Progenitor cell of endocrine pancreas (in vitro differentiated cells): ENCODE measurements around the gene MYH15. TPM values are rescaled to one million over a fixed set of nuclear protein-coding genes. Genes with fewer than 3 reads are reported as not detected.

Experiments
- DNase-seq: peaks from one replicate; pipeline ENCODE4 v3.0.0; 2021; ENCODE audit warnings: low spot score; ENCODE audit not compliant: unreplicated experiment
- H3K27ac Mint-ChIP-seq: 2 replicates; pipeline ENCODE4 v1.8.0; 2021; ENCODE audit warnings: mild to moderate bottlenecking, moderate library complexity, mixed read lengths
- H3K27me3 Mint-ChIP-seq: 2 replicates; pipeline ENCODE4 v1.8.0; 2021; ENCODE audit warnings: mixed read lengths
- H3K36me3 Mint-ChIP-seq: 2 replicates; pipeline ENCODE4 v1.8.0; 2022; ENCODE audit warnings: mixed read lengths; ENCODE audit not compliant: insufficient read depth
- H3K4me1 Mint-ChIP-seq: 2 replicates; pipeline ENCODE4 v1.8.0; 2021; ENCODE audit warnings: low read depth, mixed read lengths
- H3K4me3 Mint-ChIP-seq: 2 replicates; pipeline ENCODE4 v1.8.0; 2021; ENCODE audit warnings: low read depth, mild to moderate bottlenecking, moderate library complexity, mixed read lengths
- H3K9me3 Mint-ChIP-seq: 2 replicates; pipeline ENCODE4 v1.8.0; 2021; ENCODE audit warnings: low read depth, mixed read lengths
- CTCF ChIP-seq: fragments of 200-600 bp; sonication (generic); IDR thresholded peaks from one replicate; pipeline ENCODE4 v1.5.0; 2021; ENCODE audit warnings: antibody characterized with exemption, mild to moderate bottlenecking; ENCODE audit not compliant: unreplicated experiment
- total RNA-seq: library from RNA; stranded (reverse); gene quantifications from 2 replicates; pipeline ENCODE4 v1.2.1, GENCODE V29; 2021

Gene MYH15
- total RNA-seq, 1 donor from 2014 or later: 0.96 TPM

- TF ChIP-seq CTCF: no peak
- Mint-ChIP-seq H3K9me3 (peaks cover 18% of the 10 kb centered on the region), H3K27me3 (no peaks in the 10 kb centered on the region), H3K36me3 (peaks cover 5% of the 10 kb centered on the region), H3K27ac (no peak overlapping the region), H3K4me1 (no peaks in the 10 kb centered on the region), H3K4me3 (no peak overlapping the region)
- DNase-seq: no peak
Measured at GRCh38 chr3:108448593-108448992, 61.8 kb downstream of the MYH15 start.

GRCh38 chr3:108447096-108447847, 63.1 kb downstream of the MYH15 start:
- Mint-ChIP-seq H3K9me3 (peaks cover 18% of the 10 kb centered on the region), H3K36me3 (peaks cover 5% of the 10 kb centered on the region), H3K4me3 (no peak overlapping the region), H3K27me3 (no peaks in the 10 kb centered on the region), H3K27ac (no peak overlapping the region), H3K4me1 (peaks cover 2% of the 10 kb centered on the region)
- TF ChIP-seq CTCF: no peak
- no peak for DNase-seq

- Mint-ChIP-seq H3K9me3 (peaks cover 11% of the 10 kb centered on the region), H3K36me3 (peaks cover 4% of the 10 kb centered on the region), H3K27me3 (no peaks in the 10 kb centered on the region), H3K4me3 (no peak overlapping the region), H3K27ac (no peak overlapping the region), H3K4me1 (peaks cover 11% of the 10 kb centered on the region)
- DNase-seq: no peak
- TF ChIP-seq CTCF: no peak
Measured at GRCh38 chr3:108442281-108442680, 68.1 kb downstream of the MYH15 start.

GRCh38 chr3:108441518-108441917, 68.9 kb downstream of the MYH15 start:
- Mint-ChIP-seq H3K4me3 (no peak overlapping the region), H3K27ac (no peak overlapping the region), H3K27me3 (no peaks in the 10 kb centered on the region), H3K4me1 (peaks cover 11% of the 10 kb centered on the region), H3K36me3 (no peaks in the 10 kb centered on the region), H3K9me3 (peaks cover 4% of the 10 kb centered on the region)
- TF ChIP-seq CTCF: no peak
- DNase-seq: no peak

- H3K27me3 Mint-ChIP-seq: no peaks in the 10 kb centered on the region
- DNase-seq: no peak
Measured at GRCh38 chr3:108441071-108441507, 69.3 kb downstream of the MYH15 start.

More at GRCh38 chr3:108441071-108441507, 69.3 kb downstream of the MYH15 start:
- TF ChIP-seq CTCF: no peak
- peaks cover 11% of the 10 kb centered on the region for H3K4me1 Mint-ChIP-seq
- H3K9me3 Mint-ChIP-seq: no peaks in the 10 kb centered on the region
- H3K4me3 Mint-ChIP-seq: no peak overlapping the region
- no peaks in the 10 kb centered on the region for H3K36me3 Mint-ChIP-seq
- H3K27ac Mint-ChIP-seq: no peak overlapping the region
